Activated CD8-positive, alpha-beta memory T cell treated with anti-CD3 and anti-CD28 coated beads for 36 hours (primary cell): ENCODE data around the gene SNIP1. TPM values are rescaled to one million over a fixed set of nuclear protein-coding genes. Genes with fewer than 3 reads are reported as not detected.
"Not testable (repeated sequence)": the region's sequence is repeated elsewhere in the genome, so short reads cannot be mapped to it uniquely, and the experiment has no call there.

ENCODE experiments used
- CTCF ChIA-PET: fragments of 350-600 bp; sonication (Branson Sonifier 250); formaldehyde crosslinking; loops from one replicate; lab custom pipeline; 2021; ENCODE audit warnings: antibody characterized with exemption; lab: Charles Lee
- POLR2A ChIA-PET: fragments of 350-600 bp; sonication (Branson Sonifier 250); formaldehyde crosslinking; loops from one replicate; lab custom pipeline; 2021; ENCODE audit warnings: antibody characterized with exemption; lab: Charles Lee
- total RNA-seq, 2 experiments: library from RNA; stranded (reverse); gene quantifications; one replicate each; pipeline ENCODE4 v1.2.3, GENCODE V29; 2021

The SNIP1 gene
- total RNA-seq, 2 experiments from 2014 or later: 22.2 to 23.0 TPM

GRCh38 chr1:37561133-37562132 lies 7.3 kb upstream of the SNIP1 start:
- CTCF ChIA-PET: interaction anchor here (0.5 kb wide), 1 partner anchor 37 kb away, joined by 4 read pairs; no protein-coding TSS in a partner anchor
- POLR2A ChIA-PET: no interaction called here

- POLR2A ChIA-PET: no interaction called here
- CTCF ChIA-PET: interaction anchor here (0.5 to 1.4 kb wide), 3 partner anchors 12 to 38 kb away, joined by 3 to 4 read pairs (median 3); no protein-coding TSS in a partner anchor
Observed at GRCh38 chr1:37560401-37561132, 6.5 kb upstream of the SNIP1 start.

- CTCF ChIA-PET: interaction anchor here (1.0 to 1.4 kb wide), 2 partner anchors 12 to 15 kb away, joined by 3 read pairs; no protein-coding TSS in a partner anchor
Observed at GRCh38 chr1:37559957-37560379, 5.9 kb upstream of the SNIP1 start.

GRCh38 chr1:37559080-37559479 lies 5.0 kb upstream of the SNIP1 start:
- ChIA-PET POLR2A (no interaction called here), CTCF (interaction anchor here (1.4 kb wide), 1 partner anchor 16 kb away, joined by 3 read pairs; no protein-coding TSS in a partner anchor)

More at GRCh38 chr1:37559957-37560379, 5.9 kb upstream of the SNIP1 start:
- POLR2A ChIA-PET: not testable (repeated sequence)

- ChIA-PET POLR2A (no interaction called here), CTCF (no interaction called here)
Observed at GRCh38 chr1:37558411-37558810, 4.3 kb upstream of the SNIP1 start.

GRCh38 chr1:37557402-37557801 lies 3.3 kb upstream of the SNIP1 start:
- CTCF ChIA-PET: interaction anchor here (0.6 kb wide), 1 partner anchor 216 kb away, joined by 3 read pairs; no protein-coding TSS in a partner anchor

GRCh38 chr1:37556712-37557196 lies 2.7 kb upstream of the SNIP1 start, which contains the start of gene DNALI1:
TSS of gene DNALI1 (plus strand) at chr1:37556940. CDS start at chr1:37556995, 55 bp downstream.
- ChIA-PET POLR2A (no interaction called here), CTCF (no interaction called here)

More at GRCh38 chr1:37557402-37557801, 3.3 kb upstream of the SNIP1 start:
- POLR2A ChIA-PET: no interaction called here

GRCh38 chr1:37553598-37553926 lies 531 bp downstream of the SNIP1 start:
- POLR2A ChIA-PET: interaction anchor here (0.6 to 1.0 kb wide), 2 partner anchors 78 to 80 kb away, joined by 3 to 6 read pairs; no protein-coding TSS in a partner anchor
- CTCF ChIA-PET: interaction anchor here (0.9 to 1.0 kb wide), 2 partner anchors 42 to 79 kb away, joined by 3 read pairs; partner anchors contain the start of genes GNL2 and ZC3H12A

GRCh38 chr1:37549341-37549740 lies 4.8 kb downstream of the SNIP1 start:
- ChIA-PET POLR2A (no interaction called here), CTCF (no interaction called here)

- CTCF ChIA-PET: interaction anchor here (0.7 kb wide), 2 partner anchors 19 to 81 kb away, joined by 3 to 6 read pairs; no protein-coding TSS in a partner anchor
- POLR2A ChIA-PET: no interaction called here
Observed at GRCh38 chr1:37545019-37545418, 9.1 kb downstream of the SNIP1 start.

- POLR2A ChIA-PET: no interaction called here
- CTCF ChIA-PET: interaction anchor here (0.7 kb wide), 2 partner anchors 19 to 81 kb away, joined by 3 to 6 read pairs; no protein-coding TSS in a partner anchor
Observed at GRCh38 chr1:37544530-37544929, 9.6 kb downstream of the SNIP1 start.

- CTCF ChIA-PET: no interaction called here
- POLR2A ChIA-PET: no interaction called here
Observed at GRCh38 chr1:37540036-37540785, 13.9 kb downstream of the SNIP1 start.

- ChIA-PET CTCF (interaction anchor here (0.6 kb wide), 1 partner anchor 85 kb away, joined by 4 read pairs; no protein-coding TSS in a partner anchor), POLR2A (interaction anchor here (0.8 kb wide), 1 partner anchor 1066 kb away, joined by 10 read pairs; no protein-coding TSS in a partner anchor)
Observed at GRCh38 chr1:37539154-37539553, 14.9 kb downstream of the SNIP1 start.

GRCh38 chr1:37537378-37537777 lies 16.7 kb downstream of the SNIP1 start:
- CTCF ChIA-PET: no interaction called here
- POLR2A ChIA-PET: no interaction called here

- CTCF ChIA-PET: no interaction called here
- POLR2A ChIA-PET: no interaction called here
Observed at GRCh38 chr1:37533317-37534093, 20.6 kb downstream of the SNIP1 start.

- CTCF ChIA-PET: interaction anchor here (0.7 kb wide), 1 partner anchor 1286 kb away, joined by 3 read pairs; no protein-coding TSS in a partner anchor
- POLR2A ChIA-PET: not testable (repeated sequence)
Observed at GRCh38 chr1:37532418-37533156, 21.5 kb downstream of the SNIP1 start.

- POLR2A ChIA-PET, CTCF ChIA-PET: not testable (repeated sequence)
Observed at GRCh38 chr1:37529888-37530287, 24.2 kb downstream of the SNIP1 start.
